HepG2 (cell line): Measurements from ENCODE around the gene IRS1.

Source experiments
- CTCF ChIP-seq: sonication (generic); formaldehyde crosslinking; IDR thresholded peaks from 2 replicates; pipeline ENCODE4 v1.5.0; 2020; ENCODE audit warnings: mild to moderate bottlenecking, missing genetic modification reagents, moderate library complexity
- PATZ1 ChIP-seq: sonication (generic); formaldehyde crosslinking; IDR thresholded peaks from 2 replicates; pipeline ENCODE4 v1.4.0; 2020; ENCODE audit warnings: missing genetic modification reagents
- RFX5 ChIP-seq: IDR thresholded peaks from 2 replicates; pipeline ENCODE4 v1.6.1; 2011; ENCODE audit warnings: low read depth, low read length, improper control_type of control experiment
- TAF1 ChIP-seq: sonication (generic); formaldehyde crosslinking; IDR thresholded peaks from 2 replicates; pipeline ENCODE4 v1.4.0; 2020; ENCODE audit warnings: missing genetic modification reagents
- TARDBP ChIP-seq: sonication (generic); formaldehyde crosslinking; IDR thresholded peaks from 2 replicates; pipeline ENCODE4 v1.8.0; 2022; ENCODE audit warnings: mild to moderate bottlenecking, missing genetic modification reagents
- YY1 ChIP-seq: IDR thresholded peaks from 2 replicates; pipeline ENCODE4 v1.6.1; 2011; ENCODE audit warnings: low read length, low read depth, moderate library complexity, mild to moderate bottlenecking; ENCODE audit not compliant: insufficient read depth, insufficient replicate concordance

GRCh38 chr2:226796840-226797288 lies 2.8 kb downstream of the IRS1 start:
- TF ChIP-seq YY1 = no peak
- no peak for TF ChIP-seq PATZ1
- TF ChIP-seq CTCF = peak; percentile 65
- no peak for TF ChIP-seq RFX5
- no peak for TF ChIP-seq TARDBP (CRISPR knock-in tag)
- no peak for TF ChIP-seq TAF1 (CRISPR knock-in tag)
